GM21723 (cell line): ENCODE data around the gene LARP4B.

ENCODE experiments used
- ATAC-seq: cut with Tn5 transposase; IDR thresholded peaks from one replicate; pipeline ENCODE4 v1.9.1; 2021; ENCODE audit warnings: mild to moderate bottlenecking, moderate library complexity; ENCODE audit not compliant: unreplicated experiment

Gene LARP4B

GRCh38 chr10:926075-926698, 5.3 kb downstream of the LARP4B start:
- ATAC-seq: no peak

- no peak for ATAC-seq
Observed at GRCh38 chr10:924524-924859, 7.0 kb downstream of the LARP4B start.

GRCh38 chr10:923844-924523, 7.5 kb downstream of the LARP4B start:
- ATAC-seq: no peak

GRCh38 chr10:921471-922414, 9.8 kb downstream of the LARP4B start:
- no peak for ATAC-seq

GRCh38 chr10:920450-920849, 11.1 kb downstream of the LARP4B start:
- ATAC-seq: no peak

- no peak for ATAC-seq
Observed at GRCh38 chr10:919481-919880, 12.0 kb downstream of the LARP4B start.

- no peak for ATAC-seq
Observed at GRCh38 chr10:917999-918398, 13.5 kb downstream of the LARP4B start.

- no peak for ATAC-seq
Observed at GRCh38 chr10:917416-917720, 14.1 kb downstream of the LARP4B start.

- no peak for ATAC-seq
Observed at GRCh38 chr10:916716-917415, 14.6 kb downstream of the LARP4B start.

GRCh38 chr10:909831-910230, 21.7 kb downstream of the LARP4B start:
- no peak for ATAC-seq

GRCh38 chr10:905972-906371, 25.5 kb downstream of the LARP4B start:
- ATAC-seq: no peak

GRCh38 chr10:905503-905902, 26.0 kb downstream of the LARP4B start:
- ATAC-seq: no peak

- no peak for ATAC-seq
Observed at GRCh38 chr10:904403-904802, 27.1 kb downstream of the LARP4B start.

GRCh38 chr10:898141-898540, 33.4 kb downstream of the LARP4B start:
- no peak for ATAC-seq

GRCh38 chr10:896982-897381, 34.5 kb downstream of the LARP4B start:
- ATAC-seq: no peak

- no peak for ATAC-seq
Observed at GRCh38 chr10:895324-895723, 36.2 kb downstream of the LARP4B start.

- ATAC-seq: no peak
Observed at GRCh38 chr10:878895-879294, 52.6 kb downstream of the LARP4B start.

GRCh38 chr10:878333-878759, 53.2 kb downstream of the LARP4B start:
- ATAC-seq: no peak

- ATAC-seq: no peak
Observed at GRCh38 chr10:876438-876837, 55.1 kb downstream of the LARP4B start.

GRCh38 chr10:873020-873419, 58.5 kb downstream of the LARP4B start:
- ATAC-seq: no peak

- ATAC-seq: no peak
Observed at GRCh38 chr10:871951-872403, 59.5 kb downstream of the LARP4B start.
